Tongue (tissue), 2 donors: ENCODE results near the gene SP1. TPM values are rescaled to one million over a fixed set of nuclear protein-coding genes. Genes with fewer than 3 reads are reported as not detected.
A peak's percentile ranks its signal among the peaks of the same experiment; 100 is the strongest.
"Not testable (repeated sequence)": the region's sequence is repeated elsewhere in the genome, so short reads cannot be mapped to it uniquely, and the experiment has no call there.

Source experiments
- DNase-seq: peaks from one replicate; pipeline ENCODE4 v3.0.0-alpha.2; 2015
- total RNA-seq: library from RNA; depleted of rRNA; stranded (reverse); fragments of >200 nt; gene quantifications from one replicate; pipeline ENCODE4 v1.2.3, GENCODE V29; 2014

The SP1 gene
- total RNA-seq, 1 donor from 2014 or later, result 53.1 TPM

DNA sequence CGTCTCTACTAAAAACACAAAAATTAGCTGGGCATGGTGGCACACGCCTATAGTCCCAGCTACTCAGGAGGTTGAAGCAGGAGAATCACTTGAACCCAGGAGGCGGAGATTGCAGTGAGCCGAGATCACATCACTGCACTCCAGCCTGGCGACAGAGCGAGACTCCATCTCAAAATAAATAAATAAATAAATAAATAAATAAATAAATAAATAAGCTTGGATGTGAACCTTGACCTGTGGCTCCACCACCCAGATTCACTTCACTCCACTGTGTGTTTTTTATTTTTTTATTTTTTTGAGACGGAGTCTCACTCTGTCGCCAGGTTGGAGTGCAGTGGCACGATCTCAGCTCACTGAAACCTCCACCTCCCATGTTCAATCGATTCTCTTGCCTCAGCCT lies 18.3 kb upstream of the SP1 start:
- not testable (repeated sequence) for DNase-seq

DNA sequence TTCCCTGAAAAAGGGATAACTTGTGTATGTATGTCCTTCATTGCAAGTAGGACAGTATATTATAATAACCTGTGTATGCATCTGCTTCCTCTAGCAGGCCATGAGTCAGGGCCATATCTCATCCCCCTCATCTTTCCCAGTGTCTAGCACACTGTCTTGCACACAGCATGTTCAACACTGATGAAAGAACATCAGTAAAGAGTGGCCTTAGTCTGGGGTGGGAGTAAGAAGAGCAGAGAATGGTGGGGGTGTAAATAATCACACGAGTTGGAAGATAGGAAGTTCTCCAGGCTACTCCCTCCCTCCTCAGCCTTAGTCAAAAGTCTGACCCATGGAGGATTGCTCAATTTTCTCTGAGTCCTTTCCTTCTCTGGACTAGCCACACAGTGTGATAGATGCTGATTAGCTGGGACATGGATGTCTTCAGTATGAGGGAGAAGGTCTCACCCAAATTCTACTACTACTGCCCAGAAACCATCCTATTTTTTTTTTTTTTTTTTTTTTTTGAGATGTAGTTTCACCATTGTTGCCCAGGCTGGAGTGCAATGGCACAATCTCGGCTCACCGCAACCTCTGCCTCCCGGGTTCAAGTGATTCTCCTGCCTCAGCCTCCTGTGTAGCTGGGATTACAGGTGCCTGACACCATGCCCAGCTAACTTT lies 14.6 kb upstream of the SP1 start:
- DNase-seq, result no peak

DNA sequence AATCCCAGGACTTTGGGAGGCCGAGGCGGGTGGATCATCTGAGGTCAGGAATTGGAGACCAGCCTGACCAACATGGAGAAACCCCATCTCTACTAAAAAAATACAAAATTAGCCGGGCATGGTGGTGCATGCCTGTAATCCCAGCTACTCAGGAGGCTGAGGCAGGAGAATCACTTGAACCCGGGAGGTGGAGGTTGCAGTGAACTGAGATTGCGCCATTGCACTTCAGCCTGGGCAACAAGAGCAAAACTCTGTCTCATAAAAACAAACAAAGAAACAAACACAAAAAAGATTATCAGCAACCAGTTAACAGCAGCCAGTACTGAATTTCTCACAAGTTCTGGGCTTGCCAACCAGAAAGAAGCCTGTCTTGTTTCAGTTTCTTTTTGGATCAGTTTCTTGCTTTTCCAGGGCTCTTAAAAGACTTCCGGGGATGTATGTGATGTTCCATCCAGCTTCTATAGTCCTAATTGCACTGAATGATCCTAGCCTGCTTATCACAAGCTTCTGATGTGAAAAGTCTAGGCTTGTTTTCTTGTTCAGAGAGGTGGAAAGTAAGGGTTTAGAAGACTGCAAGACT lies 6.3 kb upstream of the SP1 start:
- not testable (repeated sequence) for DNase-seq

DNA sequence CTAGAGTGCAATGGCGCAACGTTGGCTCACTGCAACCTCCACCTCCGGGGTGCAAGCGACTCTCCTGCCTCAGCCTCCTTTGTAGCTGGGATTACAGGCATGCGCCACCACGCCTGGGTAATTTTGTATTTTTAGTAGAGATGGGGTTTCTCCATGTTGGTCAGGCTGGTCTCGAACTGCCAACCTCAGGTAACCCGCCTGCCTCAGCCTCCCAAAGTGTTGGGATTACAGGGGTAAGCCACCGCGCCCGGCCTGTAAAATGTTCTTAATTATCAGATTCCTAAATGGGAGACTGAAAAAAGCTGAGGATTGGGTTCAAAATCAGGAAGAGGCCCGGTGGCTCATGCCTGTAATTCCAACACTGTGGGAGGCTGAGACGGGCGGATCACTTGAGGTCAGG lies 5.7 kb upstream of the SP1 start:
- DNase-seq, result not testable (repeated sequence)

DNA sequence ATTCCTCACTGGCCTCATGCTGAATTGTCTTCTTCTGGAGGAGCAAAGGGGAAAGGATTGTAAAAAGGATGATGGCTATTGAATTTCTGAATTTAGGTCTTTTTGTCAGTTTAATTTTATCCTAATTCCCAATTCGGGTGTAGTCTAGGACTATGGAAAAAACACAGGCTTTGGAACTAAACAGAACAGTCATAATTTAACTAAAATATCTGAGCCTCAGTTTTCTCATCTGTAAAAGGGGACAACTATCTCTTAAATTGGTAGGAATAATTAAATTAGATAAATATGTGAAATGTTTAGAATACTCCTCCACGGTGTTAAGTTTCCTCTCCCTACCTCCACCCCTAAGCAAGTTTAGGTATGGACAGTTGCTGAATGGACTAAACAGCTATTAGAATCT lies 3.2 kb upstream of the SP1 start:
- no peak for DNase-seq

DNA sequence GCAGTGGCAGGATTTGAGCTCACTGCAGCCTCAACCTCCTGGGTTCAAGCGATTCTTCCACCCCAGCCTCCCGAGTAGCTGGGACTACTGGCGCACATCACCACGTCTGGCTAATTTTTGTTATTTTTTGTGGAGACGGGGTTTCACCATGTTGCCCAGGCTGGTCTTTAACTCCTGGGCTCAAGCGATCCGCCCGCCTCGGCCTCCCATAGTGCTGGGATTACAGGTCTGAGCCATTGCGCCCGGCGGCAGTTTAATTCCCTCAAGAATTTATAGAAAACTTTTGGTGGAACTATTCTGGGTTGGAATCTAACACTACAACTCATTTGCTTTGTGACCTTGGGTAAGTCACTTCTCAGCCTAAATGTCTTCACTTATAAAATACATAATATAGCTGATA lies 1.8 kb upstream of the SP1 start:
- DNase-seq, result no peak

DNA sequence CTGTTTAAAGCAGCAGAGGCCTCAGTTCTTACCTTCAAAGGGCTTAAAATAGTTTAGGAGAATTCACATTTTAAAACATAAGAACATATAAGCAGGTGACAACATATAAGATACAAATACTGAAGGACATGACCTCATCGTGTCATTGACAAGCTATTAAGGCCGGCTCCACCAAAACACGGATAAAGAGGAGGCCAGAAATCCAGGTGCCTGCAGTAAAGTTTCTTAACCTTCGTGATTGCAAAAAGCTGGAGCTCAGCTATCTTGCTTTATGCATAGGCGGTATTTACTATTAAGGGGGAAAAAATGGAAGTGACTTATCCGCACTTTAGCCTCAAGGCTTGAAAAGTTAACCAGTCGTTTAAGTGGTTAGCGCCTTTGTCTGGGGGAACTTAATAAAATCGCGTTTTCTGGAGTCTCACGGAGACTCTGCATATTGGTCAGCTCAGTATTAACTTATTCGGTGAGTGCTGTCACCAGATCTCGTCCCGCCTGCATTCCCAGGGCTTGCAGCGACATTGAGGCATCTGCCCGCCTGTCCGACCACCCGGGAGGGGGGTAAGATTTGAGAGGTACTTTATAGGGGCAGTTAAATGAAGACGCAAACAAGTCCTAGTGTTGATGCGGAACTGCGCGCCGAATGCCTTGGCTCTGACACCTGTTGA lies 1.1 kb upstream of the SP1 start:
- DNase-seq, result no peak

DNA sequence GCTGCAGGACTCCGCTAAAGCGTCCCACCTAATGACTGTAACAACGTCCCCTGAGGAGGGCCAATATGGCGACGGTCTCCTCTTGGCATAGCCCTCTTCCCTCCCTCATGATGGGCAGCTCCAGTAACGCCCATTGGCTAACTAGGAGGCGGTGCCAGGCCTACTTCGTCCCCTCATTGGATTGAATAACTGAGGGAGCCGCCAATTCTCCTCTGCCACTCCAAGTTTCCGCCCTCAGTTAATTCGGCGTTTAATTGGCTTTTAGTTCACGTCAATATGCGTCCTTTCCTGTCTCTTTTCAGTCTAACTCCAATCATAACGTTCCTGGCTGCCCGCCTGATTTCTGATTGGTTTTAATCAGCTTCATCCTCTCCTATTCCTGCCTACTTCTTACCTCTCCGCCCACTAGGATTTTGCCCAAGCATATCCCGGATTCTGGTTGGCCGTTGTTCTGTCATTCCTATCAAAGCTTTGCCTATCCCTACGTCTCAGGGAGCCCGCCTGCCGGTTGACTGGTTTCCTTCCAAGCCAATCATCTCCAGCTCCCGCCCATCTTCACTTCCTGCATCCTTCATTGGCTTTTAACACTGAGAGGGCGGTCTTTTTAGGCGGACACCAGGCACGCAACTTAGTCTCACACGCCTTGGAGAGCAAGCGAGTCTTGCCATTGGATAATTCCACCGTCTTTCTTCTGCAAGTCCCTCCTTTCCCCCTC lies 430 bp upstream of the SP1 start:
- peak; percentile 100 for DNase-seq

DNA sequence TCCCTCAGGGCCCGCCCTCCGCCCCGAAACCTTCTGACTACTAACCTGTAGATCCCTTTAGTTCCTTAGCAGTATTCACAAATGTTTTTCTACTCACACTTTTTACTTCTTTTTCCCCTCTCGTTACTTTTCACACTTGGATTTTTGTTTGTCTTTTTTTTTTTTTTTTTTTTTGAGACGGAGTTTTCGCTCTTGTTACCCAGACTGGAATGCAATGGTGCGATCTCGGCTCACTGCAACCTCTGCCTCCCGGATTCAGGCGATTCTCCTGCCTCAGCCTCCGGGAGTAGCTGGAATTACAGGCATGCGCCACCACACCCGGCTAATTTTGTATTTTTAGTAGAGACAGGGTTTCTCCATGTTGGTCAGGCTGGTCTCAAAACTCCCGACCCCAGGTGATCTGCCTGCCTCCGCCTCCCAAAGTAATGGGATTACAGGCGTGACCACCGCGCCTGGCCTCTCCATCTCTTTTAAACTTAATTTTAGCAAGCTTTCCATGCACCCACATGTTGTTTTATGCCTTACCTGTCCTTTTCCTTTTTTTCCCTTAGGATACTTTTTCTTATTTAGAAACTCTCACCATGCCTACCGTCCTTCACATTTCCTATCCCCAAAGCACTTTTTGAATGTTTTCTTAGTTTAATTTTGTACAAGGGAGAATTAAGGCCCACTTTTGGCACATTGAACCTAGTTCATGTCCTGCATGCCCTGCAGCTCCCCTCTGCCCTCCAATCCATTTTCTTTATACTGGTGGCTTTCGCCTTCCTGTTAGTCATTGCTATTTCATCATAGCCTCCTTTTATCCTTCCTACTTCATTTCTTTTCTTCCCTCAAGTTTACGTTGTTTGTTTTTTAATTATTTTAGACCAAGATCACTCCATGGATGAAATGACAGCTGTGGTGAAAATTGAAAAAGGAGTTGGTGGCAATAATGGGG lies 1.1 kb downstream of the SP1 start:
- peak; percentile 16 for DNase-seq

DNA sequence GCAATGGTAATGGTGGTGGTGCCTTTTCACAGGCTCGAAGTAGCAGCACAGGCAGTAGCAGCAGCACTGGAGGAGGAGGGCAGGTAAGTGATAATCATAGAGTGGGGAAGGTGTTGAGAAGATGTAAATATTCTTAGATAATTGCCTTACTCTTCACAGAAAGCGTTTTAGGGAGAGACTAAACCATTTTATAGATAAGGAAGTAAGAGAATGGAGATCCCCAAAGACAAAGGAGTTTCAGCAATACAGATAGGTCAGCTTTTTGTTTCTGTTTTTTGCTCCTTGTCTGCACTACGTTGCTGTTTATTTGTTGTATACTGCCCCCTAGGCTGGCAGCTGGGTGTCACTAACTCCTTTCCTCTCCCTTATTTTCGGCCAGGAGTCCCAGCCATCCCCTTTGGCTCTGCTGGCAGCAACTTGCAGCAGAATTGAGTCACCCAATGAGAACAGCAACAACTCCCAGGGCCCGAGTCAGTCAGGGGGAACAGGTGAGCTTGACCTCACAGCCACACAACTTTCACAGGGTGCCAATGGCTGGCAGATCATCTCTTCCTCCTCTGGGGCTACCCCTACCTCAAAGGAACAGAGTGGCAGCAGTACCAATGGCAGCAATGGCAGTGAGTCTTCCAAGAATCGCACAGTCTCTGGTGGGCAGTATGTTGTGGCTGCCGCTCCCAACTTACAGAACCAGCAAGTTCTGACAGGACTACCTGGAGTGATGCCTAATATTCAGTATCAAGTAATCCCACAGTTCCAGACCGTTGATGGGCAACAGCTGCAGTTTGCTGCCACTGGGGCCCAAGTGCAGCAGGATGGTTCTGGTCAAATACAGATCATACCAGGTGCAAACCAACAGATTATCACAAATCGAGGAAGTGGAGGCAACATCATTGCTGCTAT lies 2.0 kb downstream of the SP1 start:
- peak; percentile 36 for DNase-seq

DNA sequence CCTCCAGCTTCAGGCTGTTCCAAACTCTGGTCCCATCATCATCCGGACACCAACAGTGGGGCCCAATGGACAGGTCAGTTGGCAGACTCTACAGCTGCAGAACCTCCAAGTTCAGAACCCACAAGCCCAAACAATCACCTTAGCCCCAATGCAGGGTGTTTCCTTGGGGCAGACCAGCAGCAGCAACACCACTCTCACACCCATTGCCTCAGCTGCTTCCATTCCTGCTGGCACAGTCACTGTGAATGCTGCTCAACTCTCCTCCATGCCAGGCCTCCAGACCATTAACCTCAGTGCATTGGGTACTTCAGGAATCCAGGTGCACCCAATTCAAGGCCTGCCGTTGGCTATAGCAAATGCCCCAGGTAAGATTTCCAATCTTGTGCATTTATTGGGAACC lies 3.3 kb downstream of the SP1 start:
- DNase-seq, result no peak

DNA sequence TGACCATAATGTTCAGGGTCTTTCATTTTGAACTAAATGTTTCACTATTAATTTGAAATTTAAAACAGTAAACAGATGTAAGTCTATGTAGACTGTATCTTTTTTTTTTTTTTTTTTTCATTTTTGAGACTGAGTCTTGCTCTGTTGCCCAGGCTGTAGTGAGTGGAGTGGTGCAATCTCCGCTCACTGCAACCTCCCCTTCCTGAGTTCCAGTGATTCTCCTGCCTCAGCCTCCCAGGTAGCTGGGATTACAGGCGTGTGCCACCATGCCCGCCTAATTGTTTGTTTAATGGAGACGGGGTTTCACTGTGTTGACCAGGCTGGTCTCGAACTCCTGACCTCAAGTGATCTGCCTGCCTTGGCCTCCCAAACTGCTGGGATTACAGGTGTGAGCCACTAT lies 6.4 kb downstream of the SP1 start:
- not testable (repeated sequence) for DNase-seq

DNA sequence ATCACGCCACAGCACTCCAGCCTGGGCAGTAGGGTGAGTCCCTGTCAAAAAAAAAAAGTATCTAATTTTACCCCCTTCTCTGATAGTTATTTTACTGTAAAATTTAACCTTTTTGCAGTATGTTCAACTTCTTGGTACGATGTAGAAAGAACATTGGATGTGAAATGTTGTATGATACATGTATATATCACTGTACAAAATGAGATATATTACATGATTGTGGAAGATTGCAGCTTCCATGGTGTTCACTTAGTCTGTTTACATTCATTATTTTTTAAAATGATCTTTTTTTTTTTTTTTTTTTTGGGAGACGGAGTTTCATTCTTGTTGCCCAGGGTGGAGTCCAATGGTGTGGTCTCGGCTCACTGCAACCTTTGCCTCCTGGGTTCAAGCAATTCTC lies 9.0 kb downstream of the SP1 start:
- DNase-seq, result no peak

DNA sequence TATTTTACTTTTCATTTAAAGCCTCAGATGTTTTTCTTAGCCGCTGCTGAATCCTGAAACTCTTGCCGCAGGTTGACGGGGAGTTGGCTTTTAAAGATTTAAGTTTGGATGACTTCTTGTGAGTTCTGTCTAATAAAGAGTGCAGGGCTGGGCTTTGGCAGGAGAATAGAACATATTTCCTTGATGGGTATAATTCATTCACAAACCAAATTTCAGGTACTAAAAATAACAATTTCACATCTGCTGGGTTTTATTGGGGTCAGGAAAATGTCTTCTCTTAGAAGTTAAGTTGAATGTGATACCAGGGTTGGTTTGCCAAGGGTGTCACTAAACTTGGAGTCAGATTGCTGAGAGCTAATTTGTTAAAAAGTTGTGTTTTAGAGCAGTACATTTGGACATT lies 9.7 kb downstream of the SP1 start:
- no peak for DNase-seq

DNA sequence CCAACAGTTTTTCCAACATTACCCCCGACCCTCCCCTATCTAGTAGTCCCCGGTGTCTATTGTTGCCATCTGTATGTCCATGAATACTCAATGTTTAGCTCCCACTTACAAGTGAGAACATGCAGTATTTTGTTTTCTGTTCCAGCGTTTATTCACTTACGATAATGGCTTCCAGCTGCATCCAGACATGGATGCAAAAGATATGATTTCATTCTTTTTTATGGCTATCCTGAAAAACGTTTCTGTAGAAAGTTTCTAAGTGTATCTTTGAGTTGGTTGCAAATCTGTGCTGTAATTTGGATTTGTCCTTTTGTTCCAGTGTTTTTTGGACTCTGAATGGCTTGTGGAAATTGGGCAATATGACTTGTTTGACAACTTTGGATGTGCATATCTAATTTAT lies 11.7 kb downstream of the SP1 start:
- DNase-seq, result peak; percentile 58

DNA sequence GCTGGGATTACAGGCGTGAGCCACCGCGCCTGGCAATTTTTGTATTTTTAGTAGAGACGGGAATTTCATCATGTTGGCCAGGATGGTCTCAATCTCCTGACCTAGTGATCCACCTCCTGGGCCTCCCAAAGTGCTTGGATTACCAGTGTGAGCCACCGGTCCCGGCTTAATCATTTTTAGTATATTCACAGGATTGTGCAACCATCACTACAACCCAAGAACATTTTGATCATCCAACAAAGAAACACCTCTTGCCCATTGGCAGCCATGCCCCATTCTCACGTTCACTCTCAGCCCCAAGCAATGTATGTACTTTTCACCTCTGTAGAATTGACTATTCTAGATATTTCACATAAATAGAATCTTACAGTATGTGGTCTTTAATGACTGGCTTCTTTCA lies 19.9 kb downstream of the SP1 start:
- no peak for DNase-seq

DNA sequence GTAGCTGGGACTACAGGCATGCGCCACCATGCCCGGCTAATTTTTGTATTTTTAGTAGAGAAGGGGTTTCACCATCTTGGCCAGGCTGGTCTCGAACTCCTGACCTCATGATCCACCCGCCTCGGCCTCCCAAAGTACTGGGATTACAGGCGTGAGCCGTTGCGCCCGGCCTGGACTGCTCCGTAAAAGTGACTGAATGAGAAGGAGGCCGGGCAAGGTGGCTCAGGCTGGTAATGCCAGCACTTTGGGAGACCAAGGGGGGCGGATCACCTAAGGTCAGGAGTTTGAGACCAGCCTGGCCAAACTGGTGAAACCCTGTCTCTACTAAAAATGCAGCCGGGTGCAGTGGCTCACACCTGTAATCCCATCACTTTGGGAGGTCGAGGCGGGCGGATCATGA lies 22.4 kb downstream of the SP1 start:
- not testable (repeated sequence) for DNase-seq

DNA sequence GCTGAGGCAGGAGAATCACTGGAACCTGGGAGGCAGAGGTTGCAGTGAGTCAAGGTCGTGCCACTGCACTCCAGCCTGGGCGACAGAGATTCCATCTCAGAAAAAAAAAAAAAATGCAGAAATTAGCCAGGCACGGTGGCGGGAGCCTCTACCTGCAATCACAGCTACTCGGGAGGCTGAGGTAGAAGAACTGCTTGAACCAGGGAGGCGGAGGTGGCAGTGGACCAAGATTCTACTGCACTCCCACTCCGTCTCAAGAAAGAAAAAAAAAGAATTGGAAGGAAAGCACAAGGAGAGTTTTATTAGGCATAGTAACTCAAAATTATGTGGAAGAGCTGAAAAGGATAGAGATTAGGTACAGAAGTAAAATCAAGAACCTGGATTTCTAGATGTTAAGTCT lies 22.9 kb downstream of the SP1 start:
- no peak for DNase-seq

DNA sequence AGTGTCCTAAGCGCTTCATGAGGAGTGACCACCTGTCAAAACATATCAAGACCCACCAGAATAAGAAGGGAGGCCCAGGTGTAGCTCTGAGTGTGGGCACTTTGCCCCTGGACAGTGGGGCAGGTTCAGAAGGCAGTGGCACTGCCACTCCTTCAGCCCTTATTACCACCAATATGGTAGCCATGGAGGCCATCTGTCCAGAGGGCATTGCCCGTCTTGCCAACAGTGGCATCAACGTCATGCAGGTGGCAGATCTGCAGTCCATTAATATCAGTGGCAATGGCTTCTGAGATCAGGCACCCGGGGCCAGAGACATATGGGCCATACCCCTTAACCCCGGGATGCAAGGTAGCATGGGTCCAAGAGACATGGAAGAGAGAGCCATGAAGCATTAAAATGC lies 31.0 kb downstream of the SP1 start:
- DNase-seq, result no peak

DNA sequence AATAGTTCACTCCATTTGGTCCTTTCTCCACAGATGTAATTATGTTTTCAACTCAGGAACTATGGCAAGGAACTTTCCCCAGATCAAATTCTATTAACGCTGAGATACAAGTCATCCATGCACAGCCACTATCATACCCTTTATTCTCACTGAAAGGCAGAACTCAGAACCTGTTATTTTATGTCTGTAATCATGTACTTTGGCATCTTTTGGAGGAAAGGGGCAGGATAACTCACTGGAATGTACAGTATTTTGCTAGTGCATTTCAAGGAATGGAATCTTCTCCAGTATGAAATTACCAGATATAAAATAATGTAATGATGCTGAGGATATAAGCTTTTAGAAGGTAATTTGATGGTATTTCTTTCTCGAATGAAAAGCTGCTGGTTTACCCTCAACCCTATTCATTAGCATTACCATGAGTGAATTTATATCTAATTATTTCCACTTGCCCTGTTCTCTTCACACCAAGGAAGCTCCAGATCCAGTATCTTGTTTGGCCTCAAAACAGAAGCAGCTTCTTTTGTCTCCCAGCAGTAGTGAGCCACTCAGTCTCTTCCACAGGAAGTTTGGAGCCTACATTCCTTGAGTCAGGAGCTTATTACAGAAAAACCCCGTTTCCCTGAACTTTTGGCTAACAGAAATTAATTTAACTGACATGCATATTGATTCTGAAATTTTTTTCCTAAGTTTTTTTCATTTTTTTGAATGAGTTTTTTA lies 33.7 kb downstream of the SP1 start:
- DNase-seq, result no peak
